Measurements from ENCODE around the gene SPRY2.

DNA sequence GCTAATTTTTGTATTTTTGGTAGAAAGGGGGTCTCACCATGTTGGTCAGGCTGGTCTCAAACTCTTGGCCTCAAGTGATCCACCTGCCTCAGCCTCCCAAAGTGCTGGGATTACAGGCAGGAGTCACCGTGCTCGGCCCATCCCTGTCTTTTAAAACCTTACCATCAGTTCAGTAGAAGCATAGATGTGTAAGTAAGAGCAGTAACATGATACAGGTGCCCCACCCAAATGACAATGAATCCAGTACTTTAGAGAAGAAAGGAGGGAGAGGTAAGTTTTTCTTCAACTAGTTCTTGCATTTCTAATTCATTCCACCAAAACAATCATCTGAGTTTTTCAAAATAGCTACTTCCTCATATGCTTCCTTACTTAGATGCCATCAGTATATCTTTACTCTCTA, 21.9 kb downstream of the SPRY2 start:
- TF ChIP-seq, protein P1, sequence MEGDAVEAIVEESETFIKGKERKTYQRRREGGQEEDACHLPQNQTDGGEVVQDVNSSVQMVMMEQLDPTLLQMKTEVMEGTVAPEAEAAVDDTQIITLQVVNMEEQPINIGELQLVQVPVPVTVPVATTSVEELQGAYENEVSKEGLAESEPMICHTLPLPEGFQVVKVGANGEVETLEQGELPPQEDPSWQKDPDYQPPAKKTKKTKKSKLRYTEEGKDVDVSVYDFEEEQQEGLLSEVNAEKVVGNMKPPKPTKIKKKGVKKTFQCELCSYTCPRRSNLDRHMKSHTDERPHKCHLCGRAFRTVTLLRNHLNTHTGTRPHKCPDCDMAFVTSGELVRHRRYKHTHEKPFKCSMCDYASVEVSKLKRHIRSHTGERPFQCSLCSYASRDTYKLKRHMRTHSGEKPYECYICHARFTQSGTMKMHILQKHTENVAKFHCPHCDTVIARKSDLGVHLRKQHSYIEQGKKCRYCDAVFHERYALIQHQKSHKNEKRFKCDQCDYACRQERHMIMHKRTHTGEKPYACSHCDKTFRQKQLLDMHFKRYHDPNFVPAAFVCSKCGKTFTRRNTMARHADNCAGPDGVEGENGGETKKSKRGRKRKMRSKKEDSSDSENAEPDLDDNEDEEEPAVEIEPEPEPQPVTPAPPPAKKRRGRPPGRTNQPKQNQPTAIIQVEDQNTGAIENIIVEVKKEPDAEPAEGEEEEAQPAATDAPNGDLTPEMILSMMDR (IDR thresholded peaks at IDR 0.05; ENCODE audit: low read length) = no peak
- no peak for TF ChIP-seq EZH2 (optimal IDR thresholded peaks at IDR 0.05; ENCODE audit: low read depth, low read length)
